Measurements from ENCODE around the gene EEF1AKMT3.

Gene EEF1AKMT3

GRCh38 chr12:57744194-57744776, 28.1 kb upstream of the EEF1AKMT3 start:
- Histone ChIP-seq H3K36me3 (ENCODE audit: insufficient read depth, low read length) (peaks cover 34% of the 10 kb centered on the region), H3K4me3 (ENCODE audit: low read length) (peak overlapping the region; percentile 67), H3K4me1 (ENCODE audit: insufficient read depth, low read length) (0 out of 2 replicates have a peak, but pooled peaks cover under 1% of the 10 kb centered on the region), H3K9ac (ENCODE audit: low read depth, low read length) (peak overlapping the region; percentile 84), H3K9me3 (ENCODE audit: insufficient read depth, low read depth, low read length) (no peaks in the 10 kb centered on the region), H3K27ac (ENCODE audit: low read depth, low read length) (peak overlapping the region; percentile 96; the same call in 1 of the 2 replicates), H3K27me3 (ENCODE audit: insufficient read depth, low read length) (peaks cover 38% of the 10 kb centered on the region)
- WGBS, result 29% methylated on average over 21 of the region's 21 CpGs

GRCh38 chr12:57744777-57745484, 27.5 kb upstream of the EEF1AKMT3 start, which contains the start of gene TSPAN31:
TSPAN31 (plus strand) TSS chr12:57745039; CDS start chr12:57745155, 116 bp downstream.
- H3K27ac ChIP-seq (ENCODE audit: low read depth, low read length), result peak within 1 kb of the TSS; percentile 96
- H3K9me3 ChIP-seq (ENCODE audit: insufficient read depth, low read depth, low read length), result no peaks in the 10 kb centered on the region
- H3K36me3 ChIP-seq (ENCODE audit: insufficient read depth, low read length), result peaks cover 38% of the 10 kb centered on the region
- H3K9ac ChIP-seq (ENCODE audit: low read depth, low read length), result peak within 1 kb of the TSS; percentile 84
- H3K4me1 ChIP-seq (ENCODE audit: insufficient read depth, low read length), result no peaks in the 10 kb centered on the region
- H3K27me3 ChIP-seq (ENCODE audit: insufficient read depth, low read length), result peaks cover 32% of the 10 kb centered on the region
- WGBS, result 2% methylated on average over 29 of the region's 29 CpGs
- H3K4me3 ChIP-seq (ENCODE audit: low read length), result peak within 1 kb of the TSS; percentile 67

DNA sequence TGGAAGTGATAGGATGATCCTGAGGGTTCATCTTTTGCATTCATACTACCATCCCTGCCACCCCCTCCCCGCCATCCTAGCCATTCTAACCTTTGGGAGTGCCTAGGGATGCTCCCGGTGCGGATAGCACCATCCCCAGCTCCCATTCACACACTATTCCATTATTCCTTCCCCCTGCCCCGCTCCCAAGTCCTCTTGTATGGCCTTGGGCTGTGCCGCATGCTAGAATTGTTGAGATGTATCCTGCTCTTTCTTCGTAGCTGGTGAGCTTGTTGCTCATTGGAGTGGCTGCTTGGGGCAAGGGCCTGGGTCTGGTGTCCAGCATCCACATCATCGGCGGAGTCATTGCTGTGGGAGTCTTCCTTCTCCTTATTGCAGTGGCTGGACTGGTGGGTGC, 26.9 kb upstream of the EEF1AKMT3 start:
- WGBS, result 53% methylated on average over 8 of the region's 8 CpGs
- peak overlapping the region; percentile 67 for H3K4me3 ChIP-seq (ENCODE audit: low read length)
- H3K27ac ChIP-seq (ENCODE audit: low read depth, low read length), result peak overlapping the region; percentile 96
- peaks cover 26% of the 10 kb centered on the region for H3K27me3 ChIP-seq (ENCODE audit: insufficient read depth, low read length)
- H3K4me1 ChIP-seq (ENCODE audit: insufficient read depth, low read length), result no peaks in the 10 kb centered on the region
- peak overlapping the region; percentile 84 for H3K9ac ChIP-seq (ENCODE audit: low read depth, low read length)
- no peaks in the 10 kb centered on the region for H3K9me3 ChIP-seq (ENCODE audit: insufficient read depth, low read depth, low read length)
- peaks cover 43% of the 10 kb centered on the region for H3K36me3 ChIP-seq (ENCODE audit: insufficient read depth, low read length)

DNA sequence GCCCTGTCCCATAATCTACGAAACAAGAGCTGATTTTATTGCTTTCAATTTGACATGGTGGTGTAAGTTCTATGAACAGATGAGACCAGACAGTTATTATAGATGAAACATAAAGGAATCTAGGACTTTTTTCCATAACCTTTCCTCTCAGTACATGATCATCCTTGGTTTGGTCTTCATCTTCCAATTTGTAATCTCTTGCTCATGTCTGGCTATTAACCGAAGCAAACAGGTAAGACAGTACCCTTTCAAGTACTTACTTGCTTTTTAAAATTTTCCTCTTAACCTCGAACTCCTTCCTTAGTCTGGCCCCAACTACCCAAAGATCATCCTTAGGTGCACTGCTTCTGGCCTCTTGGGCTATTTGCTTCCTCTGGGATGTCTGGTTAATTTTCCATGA, 26.4 kb upstream of the EEF1AKMT3 start:
- Histone ChIP-seq H3K36me3 (ENCODE audit: insufficient read depth, low read length) (peaks cover 49% of the 10 kb centered on the region), H3K4me3 (ENCODE audit: low read length) (peak overlapping the region; percentile 67), H3K9me3 (ENCODE audit: insufficient read depth, low read depth, low read length) (no peaks in the 10 kb centered on the region), H3K27me3 (ENCODE audit: insufficient read depth, low read length) (peaks cover 21% of the 10 kb centered on the region), H3K9ac (ENCODE audit: low read depth, low read length) (no peak overlapping the region), H3K4me1 (ENCODE audit: insufficient read depth, low read length) (no peaks in the 10 kb centered on the region; the same call in 1 of the 2 replicates), H3K27ac (ENCODE audit: low read depth, low read length) (no peak overlapping the region)
- 91% methylated on average over 3 of the region's 3 CpGs for WGBS

GRCh38 chr12:57749061-57749460, 23.4 kb upstream of the EEF1AKMT3 start:
- peaks cover 49% of the 10 kb centered on the region for H3K36me3 ChIP-seq (ENCODE audit: insufficient read depth, low read length)
- H3K27ac ChIP-seq (ENCODE audit: low read depth, low read length), result no peak overlapping the region
- peaks cover 11% of the 10 kb centered on the region for H3K4me1 ChIP-seq (ENCODE audit: insufficient read depth, low read length)
- peaks cover 12% of the 10 kb centered on the region for H3K27me3 ChIP-seq (ENCODE audit: insufficient read depth, low read length)
- 96% methylated on average over 5 of the region's 5 CpGs for WGBS
- no peak overlapping the region for H3K9ac ChIP-seq (ENCODE audit: low read depth, low read length)
- no peak overlapping the region for H3K4me3 ChIP-seq (ENCODE audit: low read length)
- no peaks in the 10 kb centered on the region for H3K9me3 ChIP-seq (ENCODE audit: insufficient read depth, low read depth, low read length)

DNA sequence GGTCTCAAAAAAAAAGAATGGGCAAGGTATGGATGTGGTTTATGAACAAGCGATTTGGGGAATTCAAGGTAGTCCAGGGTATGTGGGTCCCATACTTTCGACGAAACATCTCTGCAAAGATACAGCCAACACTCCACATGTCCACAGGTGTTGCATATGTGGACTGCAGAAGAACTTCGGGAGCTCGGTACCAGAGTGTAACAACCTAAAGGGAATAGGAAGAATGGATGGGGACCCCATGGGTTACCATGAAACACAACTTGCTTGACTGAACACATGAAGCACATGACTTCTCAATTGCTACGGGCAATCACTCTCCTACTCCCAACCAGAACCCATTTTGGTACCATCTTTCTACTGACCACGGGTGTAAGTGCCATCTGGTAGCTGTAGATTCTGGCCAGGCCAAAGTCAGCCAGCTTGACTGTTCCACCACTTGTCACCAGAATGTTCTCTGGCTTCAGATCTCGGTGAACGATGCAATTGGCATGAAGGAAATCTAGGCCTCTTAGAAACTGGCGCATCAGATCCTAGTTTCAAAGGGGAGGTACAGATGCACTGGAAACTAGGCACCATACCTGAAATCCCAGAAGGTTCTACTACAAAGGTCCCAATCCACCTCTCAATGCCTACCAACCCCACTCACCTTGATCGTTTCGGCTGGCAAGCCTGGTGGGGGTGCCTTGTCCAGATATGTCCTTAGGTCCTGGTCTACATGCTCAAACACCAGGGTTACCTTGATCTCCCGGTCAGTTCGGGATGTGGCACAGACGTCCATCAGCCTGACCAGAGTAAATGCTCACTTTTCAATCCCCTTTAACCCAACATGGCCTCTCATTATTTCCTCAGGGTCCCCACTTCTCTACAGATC, 21.6 kb upstream of the EEF1AKMT3 start:
- H3K4me3 ChIP-seq (ENCODE audit: low read length), result peak overlapping the region; percentile 87
- peaks cover 48% of the 10 kb centered on the region for H3K36me3 ChIP-seq (ENCODE audit: insufficient read depth, low read length)
- H3K9me3 ChIP-seq (ENCODE audit: insufficient read depth, low read depth, low read length), result no peaks in the 10 kb centered on the region
- peaks cover 12% of the 10 kb centered on the region for H3K4me1 ChIP-seq (ENCODE audit: insufficient read depth, low read length)
- peaks cover 22% of the 10 kb centered on the region for H3K27me3 ChIP-seq (ENCODE audit: insufficient read depth, low read length)
- no peak overlapping the region; the same call in 1 of the 2 replicates for H3K27ac ChIP-seq (ENCODE audit: low read depth, low read length)
- WGBS, result 91% methylated on average over 15 of the region's 15 CpGs
- H3K9ac ChIP-seq (ENCODE audit: low read depth, low read length), result peak overlapping the region; percentile 94

DNA sequence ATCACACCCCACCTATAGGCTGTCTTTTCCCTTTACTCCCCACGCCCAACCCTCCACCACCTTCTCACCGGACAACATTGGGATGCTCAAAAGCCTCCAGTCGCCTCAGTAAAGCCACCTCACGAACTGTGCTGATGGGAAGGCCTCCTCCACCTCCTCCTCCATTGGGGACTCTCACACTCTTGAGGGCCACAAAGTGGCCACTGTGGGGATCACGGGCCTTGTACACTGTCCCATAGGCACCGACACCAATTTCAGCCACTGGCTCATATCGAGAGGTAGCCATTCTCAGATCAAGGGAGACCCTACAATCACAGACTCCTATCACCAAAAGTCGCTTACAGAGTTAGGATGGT, 21.0 kb upstream of the EEF1AKMT3 start:
- peaks cover 28% of the 10 kb centered on the region for H3K27me3 ChIP-seq (ENCODE audit: insufficient read depth, low read length)
- WGBS, result 10% methylated on average over 8 of the region's 8 CpGs

DNA sequence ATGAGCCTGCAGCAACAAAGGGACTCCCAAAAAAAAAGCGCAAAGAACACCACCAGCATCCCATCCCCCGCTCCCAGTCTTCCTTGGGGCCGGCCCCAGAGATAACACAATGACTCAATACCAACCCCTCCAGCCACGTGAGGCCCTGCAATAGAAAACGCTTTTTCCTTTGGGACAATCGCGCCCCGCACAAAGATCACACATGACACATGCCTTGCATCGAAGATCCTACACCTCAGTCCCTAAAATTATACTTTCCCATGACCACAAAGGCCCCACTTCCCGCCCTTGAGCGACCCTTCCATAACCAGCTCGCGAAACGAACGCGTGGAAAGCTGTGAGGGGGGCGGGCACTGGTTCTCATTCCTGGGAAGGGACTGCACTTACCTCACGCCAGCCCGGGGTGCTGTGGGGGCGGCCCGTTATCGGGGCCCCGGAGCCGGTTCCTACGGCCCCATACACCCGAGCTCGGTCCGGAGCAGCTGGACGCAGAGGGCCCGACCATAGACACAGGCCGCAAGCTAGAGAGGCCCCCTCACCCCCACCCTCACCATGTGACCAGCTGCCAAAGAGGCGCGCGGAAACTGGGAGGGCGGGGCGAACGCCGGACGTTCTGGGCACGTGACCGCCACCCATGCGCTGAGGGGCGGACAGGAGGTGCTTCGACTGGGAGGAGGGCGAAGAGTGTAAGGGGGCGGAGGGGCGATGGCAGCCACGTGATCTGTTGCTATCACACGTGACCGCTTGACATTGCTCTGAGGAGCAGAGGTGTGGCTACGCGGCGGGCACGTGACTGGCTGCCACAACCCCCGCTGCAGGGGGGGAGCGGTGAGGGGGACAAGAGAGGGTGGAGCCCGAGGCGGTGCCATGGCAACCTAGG, 20.4 kb upstream of the EEF1AKMT3 start, which contains the start of gene CDK4:
CDK4 (minus strand) TSS at position 523 of the 880 bp plus-strand sequence. CDS start 593 bp downstream, outside the sequence.
- under 1% methylated on average over 58 of the region's 58 CpGs for WGBS
- Histone ChIP-seq H3K4me1 (ENCODE audit: insufficient read depth, low read length) (peaks cover 18% of the 10 kb centered on the region), H3K9me3 (ENCODE audit: insufficient read depth, low read depth, low read length) (no peaks in the 10 kb centered on the region), H3K4me3 (ENCODE audit: low read length) (peak within 1 kb of the TSS; percentile 87), H3K27me3 (ENCODE audit: insufficient read depth, low read length) (peaks cover 35% of the 10 kb centered on the region), H3K27ac (ENCODE audit: low read depth, low read length) (peak within 1 kb of the TSS; percentile 70), H3K36me3 (ENCODE audit: insufficient read depth, low read length) (peaks cover 36% of the 10 kb centered on the region), H3K9ac (ENCODE audit: low read depth, low read length) (peak within 1 kb of the TSS; percentile 94)

More for the DNA sequence above, 21.0 kb upstream of the EEF1AKMT3 start:
- Histone ChIP-seq H3K4me1 (ENCODE audit: insufficient read depth, low read length) (peaks cover 17% of the 10 kb centered on the region), H3K4me3 (ENCODE audit: low read length) (peak overlapping the region; percentile 87), H3K9me3 (ENCODE audit: insufficient read depth, low read depth, low read length) (no peaks in the 10 kb centered on the region), H3K36me3 (ENCODE audit: insufficient read depth, low read length) (peaks cover 42% of the 10 kb centered on the region), H3K27ac (ENCODE audit: low read depth, low read length) (peak overlapping the region; percentile 70; the same call in 1 of the 2 replicates), H3K9ac (ENCODE audit: low read depth, low read length) (peak overlapping the region; percentile 94)

DNA sequence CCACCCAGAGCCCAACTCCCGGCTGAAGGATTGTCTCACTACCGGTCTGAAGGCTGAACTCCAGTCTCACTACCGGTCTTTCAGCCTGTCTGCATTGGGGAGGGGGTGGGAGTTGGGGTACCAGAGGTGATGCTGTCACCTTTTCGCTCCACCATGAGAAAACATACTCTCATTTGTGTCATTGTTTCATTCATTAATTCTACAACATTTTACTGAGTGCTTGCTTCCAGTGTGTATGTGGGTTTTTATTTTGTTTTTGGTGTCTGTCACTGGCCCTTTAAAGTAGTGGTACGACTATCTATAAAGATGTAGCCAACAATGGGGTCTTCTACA, 19.8 kb upstream of the EEF1AKMT3 start:
- peaks cover 18% of the 10 kb centered on the region for H3K4me1 ChIP-seq (ENCODE audit: insufficient read depth, low read length)
- WGBS, result 9% methylated on average over 4 of the region's 5 CpGs
- peaks cover 30% of the 10 kb centered on the region for H3K36me3 ChIP-seq (ENCODE audit: insufficient read depth, low read length)
- no peak overlapping the region for H3K27ac ChIP-seq (ENCODE audit: low read depth, low read length)
- H3K9me3 ChIP-seq (ENCODE audit: insufficient read depth, low read depth, low read length), result no peaks in the 10 kb centered on the region
- H3K4me3 ChIP-seq (ENCODE audit: low read length), result peak overlapping the region; percentile 37
- peaks cover 41% of the 10 kb centered on the region for H3K27me3 ChIP-seq (ENCODE audit: insufficient read depth, low read length)
- H3K9ac ChIP-seq (ENCODE audit: low read depth, low read length), result no peak overlapping the region

GRCh38 chr12:57753756-57754337, 18.6 kb upstream of the EEF1AKMT3 start:
- no peak overlapping the region for H3K9ac ChIP-seq (ENCODE audit: low read depth, low read length)
- peak overlapping the region; percentile 74 for H3K4me3 ChIP-seq (ENCODE audit: low read length)
- H3K36me3 ChIP-seq (ENCODE audit: insufficient read depth, low read length), result peaks cover 19% of the 10 kb centered on the region
- H3K27me3 ChIP-seq (ENCODE audit: insufficient read depth, low read length), result peaks cover 47% of the 10 kb centered on the region
- no peak overlapping the region for H3K27ac ChIP-seq (ENCODE audit: low read depth, low read length)
- H3K4me1 ChIP-seq (ENCODE audit: insufficient read depth, low read length), result peaks cover 18% of the 10 kb centered on the region
- 14% methylated on average over 1 of the region's 1 CpG for WGBS
- no peaks in the 10 kb centered on the region for H3K9me3 ChIP-seq (ENCODE audit: insufficient read depth, low read depth, low read length)
